ENCODE measurements around the gene ANXA11.

GRCh38 chr10:80205477-80206276, at the start of gene ANXA11:
- no peak for TF ChIP-seq CTCF (IDR thresholded peaks at IDR 0.05; ENCODE audit: insufficient read depth, low read depth, low read length)
- no peak for TF ChIP-seq EZH2 (IDR thresholded peaks at IDR 0.05; ENCODE audit: insufficient read depth, low read length)

Data from astrocyte (in vitro differentiated cells and primary cell).